GM12891 (cell line): ENCODE data around the gene CTNNA3.

ENCODE experiments used
- PAX5 ChIP-seq: IDR thresholded peaks from 2 replicates; pipeline ENCODE4 v1.6.1; 2011; ENCODE audit warnings: low read length, moderate library complexity, mild to moderate bottlenecking; ENCODE audit not compliant: insufficient read depth, severe bottlenecking
- POLR2A ChIP-seq: IDR thresholded peaks from 2 replicates; pipeline ENCODE4 v1.6.1; 2011; ENCODE audit warnings: low read depth, low read length, control low read depth
- POLR2AphosphoS5 ChIP-seq: IDR thresholded peaks from 2 replicates; pipeline ENCODE4 v1.6.1; 2011; ENCODE audit warnings: low read depth, low read length, control low read depth
- POU2F2 ChIP-seq: IDR thresholded peaks from 2 replicates; pipeline ENCODE4 v1.6.1; 2011; ENCODE audit warnings: low read depth, mild to moderate bottlenecking, control low read depth, low read length, moderate library complexity
- SPI1 ChIP-seq: IDR thresholded peaks from 2 replicates; pipeline ENCODE4 v1.6.1; 2011; ENCODE audit warnings: low read depth, low read length, control low read depth
- TAF1 ChIP-seq: IDR thresholded peaks from 2 replicates; pipeline ENCODE4 v1.6.1; 2011; ENCODE audit warnings: low read depth, low read length, control low read depth

GRCh38 chr10:66455304-66455703 lies 1240.7 kb downstream of the CTNNA3 start:
- TF ChIP-seq POLR2AphosphoS5 (no peak), POLR2A (no peak), TAF1 (no peak), POU2F2 (no peak), SPI1 (no peak), PAX5 (no peak)
